ENCODE measurements around the gene MYLK2.
"Not testable (repeated sequence)": the region's sequence is repeated elsewhere in the genome, so short reads cannot be mapped to it uniquely, and the experiment has no call there.

The MYLK2 gene

GRCh38 chr20:31816221-31816620 is 2.9 kb upstream of the MYLK2 start:
- no peak for DNase-seq (ENCODE audit: low spot score)

- no peak for DNase-seq (ENCODE audit: low spot score)
Observed at GRCh38 chr20:31817461-31817860, 1.7 kb upstream of the MYLK2 start.

DNA sequence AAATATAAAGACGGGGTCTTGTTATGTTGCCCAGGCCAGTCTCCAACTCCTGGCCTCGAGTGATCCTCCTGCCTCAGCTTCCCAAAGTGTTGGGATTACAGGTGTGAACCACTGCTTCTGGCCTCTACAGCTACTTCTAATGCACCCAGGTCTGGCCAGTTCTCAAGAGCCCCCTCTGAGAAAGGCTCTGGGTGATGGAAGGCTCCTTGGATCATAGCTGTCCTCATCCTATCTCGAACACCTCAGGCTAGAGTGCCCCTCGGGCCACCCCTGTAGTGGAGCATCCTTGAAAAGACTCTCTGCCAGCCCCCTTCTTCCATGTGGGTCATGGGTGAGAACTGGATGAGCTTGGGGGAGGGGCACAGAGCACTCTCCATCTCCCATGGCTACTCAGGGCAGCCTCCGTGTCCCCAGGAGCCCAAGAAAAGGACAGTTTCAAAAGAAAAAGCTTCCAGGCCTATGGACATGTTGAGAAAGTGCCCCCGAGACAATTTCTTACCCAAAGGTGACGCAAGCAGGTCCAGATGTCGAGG is 714 bp upstream of the MYLK2 start:
- no peak for DNase-seq (ENCODE audit: low spot score)

- DNase-seq (ENCODE audit: low spot score) = no peak
Observed at GRCh38 chr20:31820228-31820627, 1.1 kb downstream of the MYLK2 start.

DNA sequence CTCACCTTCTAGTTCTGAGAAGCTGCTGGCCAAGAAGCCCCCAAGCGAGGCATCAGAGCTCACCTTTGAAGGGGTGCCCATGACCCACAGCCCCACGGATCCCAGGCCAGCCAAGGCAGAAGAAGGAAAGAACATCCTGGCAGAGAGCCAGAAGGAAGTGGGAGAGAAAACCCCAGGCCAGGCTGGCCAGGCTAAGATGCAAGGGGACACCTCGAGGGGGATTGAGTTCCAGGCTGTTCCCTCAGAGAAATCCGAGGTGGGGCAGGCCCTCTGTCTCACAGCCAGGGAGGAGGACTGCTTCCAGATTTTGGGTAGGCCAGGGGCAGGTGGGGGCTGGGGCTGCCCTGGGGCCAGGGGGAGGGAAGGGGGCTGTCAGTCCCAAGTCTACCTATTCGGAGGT is 2.3 kb downstream of the MYLK2 start:
- DNase-seq (ENCODE audit: low spot score) = no peak

- DNase-seq (ENCODE audit: low spot score) = peak; percentile 93
Observed at GRCh38 chr20:31822421-31823330, 3.5 kb downstream of the MYLK2 start.

DNA sequence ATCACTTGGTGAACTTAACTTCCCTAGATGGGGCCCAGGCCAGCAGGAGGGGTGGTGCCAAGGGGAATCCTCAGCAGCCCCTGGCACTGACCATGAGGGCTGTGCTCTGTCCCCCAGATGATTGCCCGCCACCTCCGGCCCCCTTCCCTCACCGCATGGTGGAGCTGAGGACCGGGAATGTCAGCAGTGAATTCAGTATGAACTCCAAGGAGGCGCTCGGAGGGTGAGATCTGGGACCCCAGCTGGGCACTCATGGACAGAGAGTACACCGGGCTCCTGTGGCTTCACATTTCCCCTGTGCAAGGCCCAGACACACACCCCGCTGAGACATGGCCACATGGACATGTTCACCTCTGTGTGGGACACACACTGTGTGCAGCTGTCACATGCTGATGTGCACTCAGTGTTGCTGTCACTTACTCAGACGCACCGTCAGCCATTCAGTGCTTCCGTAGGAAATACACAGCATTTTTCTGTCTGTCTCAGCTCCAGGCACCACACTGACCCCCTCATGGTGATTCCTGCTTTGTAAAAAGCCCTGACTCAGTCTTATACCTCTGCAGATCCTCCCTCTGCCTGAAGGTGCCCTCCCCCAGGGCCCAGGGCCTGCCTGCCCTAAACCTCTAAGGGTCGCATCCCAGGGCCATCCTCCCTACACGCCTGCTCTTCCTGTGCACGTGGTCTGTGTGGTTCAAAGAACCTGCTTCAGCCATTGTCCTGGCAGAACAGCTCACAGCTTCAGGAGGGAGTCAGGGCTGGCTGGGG is 4.4 kb downstream of the MYLK2 start:
- DNase-seq (ENCODE audit: low spot score) = no peak

DNA sequence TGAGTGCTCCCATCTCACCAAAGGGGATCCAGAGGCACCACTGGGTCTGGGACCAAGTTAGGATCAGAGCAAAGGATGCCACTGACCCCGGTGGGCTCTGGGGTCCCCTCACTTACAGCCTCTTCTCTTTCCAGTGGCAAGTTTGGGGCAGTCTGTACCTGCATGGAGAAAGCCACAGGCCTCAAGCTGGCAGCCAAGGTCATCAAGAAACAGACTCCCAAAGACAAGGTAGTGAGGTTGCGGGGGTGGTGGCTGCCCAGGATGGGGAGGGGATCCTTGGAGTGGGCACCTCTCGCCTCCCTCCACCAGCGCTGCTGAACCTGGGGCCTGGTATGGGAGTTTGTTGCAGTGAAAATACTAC is 4.9 kb downstream of the MYLK2 start:
- no peak for DNase-seq (ENCODE audit: low spot score)

DNA sequence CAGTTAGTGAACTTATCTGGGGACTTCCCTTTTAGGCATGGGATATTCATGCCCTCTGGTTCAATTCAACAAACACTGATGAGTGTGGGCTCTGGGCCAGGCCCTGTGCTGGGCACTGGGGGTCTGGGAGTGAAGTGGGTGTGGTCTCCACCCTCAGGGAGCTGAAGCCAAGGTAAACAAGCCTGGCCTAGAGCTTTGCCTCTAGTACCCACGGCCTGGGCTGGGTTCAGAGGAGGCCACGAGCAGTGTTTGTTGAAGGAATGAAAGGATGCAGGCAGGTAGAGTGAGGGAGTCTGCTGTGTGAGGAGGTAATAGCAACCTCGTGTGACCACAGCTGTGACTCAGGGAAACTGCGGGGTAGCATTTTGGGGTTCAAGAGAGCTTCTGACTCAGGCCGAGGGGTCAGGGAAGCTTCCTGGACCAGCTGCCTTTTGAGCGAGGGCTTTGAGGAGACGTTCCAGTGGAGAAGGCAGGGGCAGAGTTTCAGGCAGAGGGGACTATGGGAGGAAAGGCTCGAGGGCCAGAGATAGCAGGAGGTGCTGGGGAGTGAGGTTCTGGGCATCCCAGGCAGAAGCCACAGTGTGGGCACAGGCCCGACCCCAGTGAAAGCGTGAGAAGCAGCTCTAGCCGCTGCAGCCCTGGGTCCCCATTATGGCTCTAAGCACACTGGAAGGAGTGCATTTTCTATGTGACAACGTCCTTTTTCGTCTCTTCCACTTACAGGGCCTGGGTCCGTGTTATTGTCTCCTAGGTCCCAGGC is 5.6 kb downstream of the MYLK2 start:
- no peak for DNase-seq (ENCODE audit: low spot score)

DNA sequence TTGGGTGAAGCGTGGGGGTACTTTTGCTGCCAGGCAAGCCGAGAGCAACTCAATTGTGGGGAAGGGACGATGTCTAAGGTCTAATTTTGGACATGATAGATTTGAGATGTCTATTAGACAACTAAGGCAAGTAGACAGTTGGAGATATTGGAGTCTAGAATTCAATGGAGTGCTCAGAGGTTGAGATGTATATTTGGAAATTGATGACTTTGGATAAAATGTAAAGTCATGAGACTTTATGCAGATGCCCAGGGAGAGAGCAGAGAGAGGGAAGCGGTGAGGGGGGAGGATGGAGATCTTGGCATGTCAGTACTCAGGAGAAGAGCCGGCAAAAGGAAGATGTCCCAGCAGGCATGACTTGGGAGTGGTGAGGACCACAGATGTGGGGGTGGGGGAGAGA is 6.9 kb downstream of the MYLK2 start:
- no peak for DNase-seq (ENCODE audit: low spot score)

DNA sequence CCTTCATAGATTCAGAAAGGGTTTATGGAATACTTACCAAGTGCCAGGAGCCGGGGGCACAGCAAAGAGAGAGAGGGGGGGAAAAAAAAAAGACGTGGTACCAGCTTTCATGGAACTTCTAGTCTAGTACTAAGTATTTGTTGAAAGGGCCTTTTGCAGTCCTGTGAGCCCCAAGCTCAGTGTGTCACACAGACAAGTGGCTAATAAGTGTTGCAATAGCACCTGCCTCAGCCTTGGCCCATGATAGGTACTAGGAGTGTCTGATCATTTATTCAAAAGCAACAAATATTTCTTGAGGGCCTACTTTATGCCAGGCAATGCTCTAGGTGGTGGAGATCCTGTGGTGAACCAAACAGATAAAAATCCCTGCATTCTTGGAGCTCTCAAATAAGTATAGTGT is 7.9 kb downstream of the MYLK2 start:
- no peak for DNase-seq (ENCODE audit: low spot score)

DNA sequence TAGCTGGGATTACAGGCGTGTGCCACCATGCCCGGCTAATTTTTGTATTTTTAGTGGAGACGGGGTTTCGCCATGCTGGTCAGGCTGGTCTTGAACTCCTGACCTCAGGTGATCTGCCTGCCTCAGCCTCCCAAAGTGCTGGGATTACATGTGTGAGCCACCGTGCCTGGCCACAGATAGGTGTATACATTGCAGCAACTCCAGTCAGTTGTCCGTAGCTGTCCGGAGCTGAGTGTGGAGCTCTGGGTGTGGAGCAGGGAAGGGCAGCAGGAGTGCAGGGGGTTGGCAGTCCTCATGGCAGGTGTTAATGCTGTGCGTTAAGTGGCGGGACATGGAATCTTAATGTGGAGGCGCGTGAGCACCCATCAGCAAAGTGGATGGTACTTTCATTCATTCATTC is 8.9 kb downstream of the MYLK2 start:
- DNase-seq (ENCODE audit: low spot score) = not testable (repeated sequence)

DNA sequence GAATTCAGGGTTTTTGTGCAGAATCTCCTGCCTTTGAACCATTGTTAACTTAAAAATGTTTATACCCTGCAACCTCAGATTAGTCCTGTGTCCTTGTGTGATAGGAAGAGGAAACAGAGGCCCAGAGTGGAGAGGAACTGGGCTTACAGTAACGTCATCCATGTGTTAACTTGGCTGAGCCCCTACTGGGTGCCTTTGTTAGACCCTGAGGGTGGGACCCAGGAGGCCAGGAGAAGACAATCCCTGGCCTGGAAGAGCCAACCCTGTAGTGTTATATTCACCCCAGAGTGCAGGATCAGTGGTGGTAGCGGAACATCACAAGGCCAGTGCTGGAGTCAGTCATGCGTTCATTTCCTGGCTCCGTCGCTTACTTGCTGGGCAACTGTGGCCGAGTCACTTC is 10.6 kb downstream of the MYLK2 start:
- DNase-seq (ENCODE audit: low spot score) = no peak

GRCh38 chr20:31830406-31830981 is 11.3 kb downstream of the MYLK2 start:
- no peak for DNase-seq (ENCODE audit: low spot score)

GRCh38 chr20:31831211-31831610 is 12.1 kb downstream of the MYLK2 start:
- no peak for DNase-seq (ENCODE audit: low spot score)

GRCh38 chr20:31831771-31832306 is 12.7 kb downstream of the MYLK2 start:
- DNase-seq (ENCODE audit: low spot score) = no peak

DNA sequence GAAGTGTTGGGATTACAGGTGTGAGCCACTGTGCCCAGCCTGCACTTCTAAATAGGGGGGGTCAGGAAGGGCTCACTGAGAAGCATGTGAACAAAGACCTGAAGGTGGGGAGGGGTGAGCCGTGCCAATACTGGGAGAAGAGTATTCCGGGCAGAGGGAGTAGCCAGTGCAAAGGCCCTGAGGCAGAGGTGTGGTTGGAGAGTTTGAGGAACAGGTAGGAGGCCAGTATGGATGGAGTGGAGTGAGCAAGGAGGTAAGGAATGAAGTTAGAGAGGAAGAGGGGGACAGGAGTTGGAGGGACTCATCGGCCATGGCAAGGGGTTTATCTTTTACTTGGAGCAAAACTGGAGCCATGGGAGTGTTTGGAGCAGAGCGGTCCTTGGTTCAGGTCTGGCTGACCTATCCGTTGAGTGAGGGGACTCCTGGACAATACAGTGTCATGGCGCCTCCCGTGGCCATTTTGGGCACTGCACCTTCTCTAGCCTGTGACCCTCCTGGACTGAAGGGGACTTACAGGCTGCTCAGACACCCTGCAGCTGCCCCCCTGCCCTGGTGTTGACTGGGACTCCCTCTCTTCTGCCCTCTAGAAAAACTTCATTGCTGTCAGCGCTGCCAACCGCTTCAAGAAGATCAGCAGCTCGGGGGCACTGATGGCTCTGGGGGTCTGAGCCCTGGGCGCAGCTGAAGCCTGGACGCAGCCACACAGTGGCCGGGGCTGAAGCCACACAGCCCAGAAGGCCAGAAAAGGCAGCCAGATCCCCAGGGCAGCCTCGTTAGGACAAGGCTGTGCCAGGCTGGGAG is 14.2 kb downstream of the MYLK2 start:
- DNase-seq (ENCODE audit: low spot score) = peak; percentile 96

DNA sequence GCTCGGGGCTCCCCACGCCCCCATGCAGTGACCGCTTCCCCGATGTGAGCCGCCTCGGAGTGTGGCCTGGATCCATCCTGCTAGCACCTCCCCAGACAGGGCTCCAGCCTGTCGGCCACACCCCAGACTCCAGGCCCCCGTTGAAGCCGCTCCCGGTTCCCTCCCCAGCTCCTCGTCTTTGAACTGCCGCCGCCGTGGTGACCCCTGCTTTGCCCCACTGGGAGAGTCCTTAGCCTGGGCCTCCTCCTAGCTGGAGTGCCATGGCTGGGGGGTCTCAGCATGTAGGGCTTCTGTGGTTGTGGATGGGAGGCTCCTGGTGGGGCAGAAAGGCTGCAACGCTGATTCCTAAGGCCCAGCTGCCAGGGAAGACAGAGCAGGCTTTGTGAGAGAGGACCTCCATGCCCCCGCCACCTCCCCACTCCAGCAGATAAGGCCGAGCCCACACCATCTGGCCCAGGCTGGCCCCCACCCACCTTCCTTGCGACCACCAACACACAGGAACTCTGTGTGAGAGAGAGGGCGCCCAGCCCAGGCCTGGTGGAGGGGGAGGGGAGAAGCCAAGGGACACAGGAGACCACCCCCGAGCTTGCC is 14.9 kb downstream of the MYLK2 start:
- no peak for DNase-seq (ENCODE audit: low spot score)

- DNase-seq (ENCODE audit: low spot score) = no peak
Observed at GRCh38 chr20:31835554-31835953, 16.4 kb downstream of the MYLK2 start.

All from HuH-7.5 (cell line).